MM.1S (cell line): ENCODE measurements around the gene CLDN20.

ENCODE experiments used
- DNase-seq: peaks from one replicate; pipeline ENCODE4 v3.0.0-alpha.2; 2015
- H2AFZ ChIP-seq: fragments of 300-600 bp; sonication (generic); 2 replicates; pipeline ENCODE4 v1.6.0; 2016; ENCODE audit warnings: antibody characterized with exemption, low read length
- H3F3A ChIP-seq: fragments of 300-600 bp; sonication (generic); 2 replicates; pipeline ENCODE4 v1.6.1; 2016; ENCODE audit warnings: mild to moderate bottlenecking, antibody characterized with exemption, low read length, moderate library complexity, mixed read lengths; ENCODE audit not compliant: insufficient read depth
- H3K27ac ChIP-seq: fragments of 300-600 bp; sonication (generic); 2 replicates; pipeline ENCODE4 v1.5.1; 2016; ENCODE audit warnings: mild to moderate bottlenecking, low read length
- H3K27me3 ChIP-seq: fragments of 300-600 bp; sonication (generic); replicated peaks from 2 replicates; pipeline ENCODE4 v1.6.0; 2016; ENCODE audit warnings: low read length; ENCODE audit not compliant: insufficient read depth
- H3K36me3 ChIP-seq: fragments of 300-600 bp; sonication (generic); replicated peaks from 2 replicates; pipeline ENCODE4 v1.6.1; 2016; ENCODE audit warnings: mild to moderate bottlenecking, low read length, mixed read lengths; ENCODE audit not compliant: insufficient read depth
- H3K4me1 ChIP-seq: fragments of 300-600 bp; sonication (generic); 2 replicates; pipeline ENCODE4 v1.6.1; 2016; ENCODE audit warnings: low read length, mixed read lengths
- H3K4me2 ChIP-seq: fragments of 300-600 bp; sonication (generic); 2 replicates; pipeline ENCODE4 v1.6.0; 2016; ENCODE audit warnings: low read depth, low read length
- H3K4me3 ChIP-seq: fragments of 300-600 bp; sonication (generic); 2 replicates; pipeline ENCODE4 v1.5.1; 2016; ENCODE audit warnings: low read length, mixed read lengths
- H3K79me2 ChIP-seq: fragments of 300-600 bp; sonication (generic); 2 replicates; pipeline ENCODE4 v1.6.1; 2016; ENCODE audit warnings: mixed run types, low read length, mixed read lengths
- H3K9ac ChIP-seq: fragments of 300-600 bp; sonication (generic); 2 replicates; pipeline ENCODE4 v1.6.1; 2016; ENCODE audit warnings: low read length, mixed read lengths
- H3K9me2 ChIP-seq: fragments of 300-600 bp; sonication (generic); replicated peaks from 2 replicates; pipeline ENCODE4 v1.6.1; 2016; ENCODE audit warnings: mild to moderate bottlenecking, low read length, mixed read lengths; ENCODE audit not compliant: insufficient read depth
- H3K9me3 ChIP-seq: fragments of 300-600 bp; sonication (generic); replicated peaks from 2 replicates; pipeline ENCODE4 v1.6.1; 2016; ENCODE audit warnings: mild to moderate bottlenecking, low read length, mixed read lengths; ENCODE audit not compliant: insufficient read depth
- H4K20me1 ChIP-seq: fragments of 300-600 bp; sonication (generic); 2 replicates; pipeline ENCODE4 v1.6.1; 2016; ENCODE audit warnings: mild to moderate bottlenecking, low read length, moderate library complexity, mixed read lengths; ENCODE audit not compliant: insufficient read depth
- CTCF ChIP-seq: fragments of 300-600 bp; sonication (generic); IDR thresholded peaks from 2 replicates; pipeline ENCODE4 v1.5.1; 2016; ENCODE audit warnings: antibody characterized with exemption, low read length, mixed read lengths
- EZH2 ChIP-seq: fragments of 300-600 bp; sonication (generic); optimal IDR thresholded peaks from 2 replicates; pipeline ENCODE3; 2017; ENCODE audit warnings: low read depth, mild to moderate bottlenecking, antibody characterized with exemption, low read length, mixed read lengths
- EZH2phosphoT487 ChIP-seq: fragments of 300-600 bp; sonication (generic); IDR thresholded peaks from 2 replicates; pipeline ENCODE4 v1.6.1; 2018; ENCODE audit warnings: antibody characterized with exemption, low read length

CLDN20 gene

GRCh38 chr6:155256122-155256795 is 7.6 kb upstream of the CLDN20 start:
- H3K79me2 ChIP-seq: no peaks in the 10 kb centered on the region
- H3K36me3 ChIP-seq: no peaks in the 10 kb centered on the region
- no peaks in the 10 kb centered on the region for H3K9me2 ChIP-seq
- H3K4me1 ChIP-seq: peaks cover 7% of the 10 kb centered on the region
- no peak overlapping the region for H2AFZ ChIP-seq
- no peaks in the 10 kb centered on the region for H4K20me1 ChIP-seq
- H3F3A ChIP-seq: peaks cover 6% of the 10 kb centered on the region; the same call in 1 of the 2 replicates
- no peak for DNase-seq
- H3K27me3 ChIP-seq: no peaks in the 10 kb centered on the region
- H3K4me3 ChIP-seq: no peak overlapping the region
- no peak overlapping the region for H3K27ac ChIP-seq
- H3K4me2 ChIP-seq: no peak overlapping the region
- TF ChIP-seq EZH2phosphoT487 (no peak), EZH2 (no peak), CTCF (no peak)
- no peak overlapping the region for H3K9ac ChIP-seq
- no peaks in the 10 kb centered on the region for H3K9me3 ChIP-seq

DNA sequence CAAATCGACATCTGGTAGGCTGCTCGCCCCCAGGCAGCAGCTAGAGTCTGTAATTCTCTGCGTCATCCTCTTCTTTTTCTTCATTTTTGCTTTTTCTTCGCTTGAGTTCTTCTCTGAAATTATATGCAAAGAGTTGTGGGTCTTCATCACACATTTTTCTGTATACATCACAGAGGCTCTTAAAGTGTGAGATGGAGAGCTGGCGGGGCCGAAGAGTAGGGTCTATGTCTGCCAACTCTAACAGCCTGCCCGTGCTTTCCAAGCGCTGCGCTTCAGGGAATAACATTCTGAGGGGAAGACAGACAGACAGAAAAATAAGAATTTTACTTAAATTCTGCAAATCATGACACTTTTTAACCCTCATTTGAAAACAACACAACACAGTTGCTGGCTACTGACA is 6.0 kb upstream of the CLDN20 start:
- Histone ChIP-seq H3K4me3 (no peak overlapping the region), H3K9ac (no peak overlapping the region), H3K36me3 (no peaks in the 10 kb centered on the region), H3K27me3 (no peaks in the 10 kb centered on the region), H3K9me2 (no peaks in the 10 kb centered on the region), H3K27ac (no peak overlapping the region), H4K20me1 (no peaks in the 10 kb centered on the region), H3K79me2 (no peaks in the 10 kb centered on the region), H3K4me1 (peaks cover 7% of the 10 kb centered on the region), H3K9me3 (no peaks in the 10 kb centered on the region), H2AFZ (no peak overlapping the region), H3F3A (peaks cover 6% of the 10 kb centered on the region; the same call in 1 of the 2 replicates), H3K4me2 (no peak overlapping the region)
- DNase-seq: no peak
- TF ChIP-seq EZH2phosphoT487 (no peak), CTCF (no peak), EZH2 (no peak)

- Histone ChIP-seq H3K27me3 (no peaks in the 10 kb centered on the region), H3F3A (peaks cover 6% of the 10 kb centered on the region; the same call in 1 of the 2 replicates), H3K79me2 (no peaks in the 10 kb centered on the region), H3K4me3 (no peak overlapping the region), H3K27ac (no peak overlapping the region), H3K4me2 (no peak overlapping the region), H3K9ac (no peak overlapping the region), H3K4me1 (peaks cover 7% of the 10 kb centered on the region), H3K9me2 (no peaks in the 10 kb centered on the region), H3K9me3 (no peaks in the 10 kb centered on the region), H4K20me1 (no peaks in the 10 kb centered on the region), H3K36me3 (no peaks in the 10 kb centered on the region), H2AFZ (no peak overlapping the region)
- TF ChIP-seq CTCF (no peak), EZH2phosphoT487 (no peak), EZH2 (no peak)
- no peak for DNase-seq
Observed at GRCh38 chr6:155259204-155259603, 4.6 kb upstream of the CLDN20 start.
